GM23338 (cell line): ENCODE results near the gene RIPPLY1. TPM values are rescaled to one million over a fixed set of nuclear protein-coding genes. Genes with fewer than 3 reads are reported as not detected.

Experiments used
- ATAC-seq: fragments of 200-7000 bp; cut with Tn5 transposase; 3 replicates; pipeline ENCODE4 v1.9.1; 2020
- DNase-seq: peaks from one replicate; pipeline ENCODE4 v3.0.0-alpha.2; 2015; ENCODE audit warnings: low spot score
- H2AFZ ChIP-seq: fragments of 200-600 bp; sonication (generic); 2 replicates; pipeline ENCODE4 v1.8.0; 2016; ENCODE audit warnings: antibody characterized with exemption, mild to moderate bottlenecking, moderate library complexity
- H3F3A ChIP-seq: fragments of 200-600 bp; sonication (generic); replicated peaks from 2 replicates; pipeline ENCODE4 v1.8.0; 2017; ENCODE audit warnings: antibody characterized with exemption, mixed run types, low read depth
- H3K27ac ChIP-seq: fragments of 200-600 bp; sonication (generic); 2 replicates; pipeline ENCODE4 v1.6.1; 2016; ENCODE audit warnings: low read depth
- H3K27me3 ChIP-seq: fragments of 200-600 bp; sonication (generic); 2 replicates; pipeline ENCODE4 v1.8.0; 2016; ENCODE audit warnings: mild to moderate bottlenecking, mixed run types, moderate library complexity; ENCODE audit not compliant: insufficient read depth
- H3K36me3 ChIP-seq: fragments of 200-600 bp; sonication (generic); 2 replicates; pipeline ENCODE4 v1.8.0; 2016; ENCODE audit warnings: mild to moderate bottlenecking; ENCODE audit not compliant: insufficient read depth
- H3K4me1 ChIP-seq: fragments of 200-600 bp; sonication (generic); 2 replicates; pipeline ENCODE4 v1.8.0; 2016; ENCODE audit warnings: mild to moderate bottlenecking, moderate library complexity; ENCODE audit not compliant: insufficient read depth
- H3K4me2 ChIP-seq: fragments of 200-600 bp; sonication (generic); 2 replicates; pipeline ENCODE4 v1.7.1; 2017; ENCODE audit warnings: mixed run types
- H3K4me3 ChIP-seq: fragments of 200-600 bp; sonication (generic); 2 replicates; pipeline ENCODE4 v1.6.1; 2016; ENCODE audit warnings: mixed run types
- H3K79me2 ChIP-seq: fragments of 200-600 bp; sonication (generic); replicated peaks from 2 replicates; pipeline ENCODE4 v1.8.0; 2017; ENCODE audit warnings: mild to moderate bottlenecking; ENCODE audit not compliant: insufficient read depth
- H3K9me2 ChIP-seq: fragments of 200-600 bp; sonication (generic); 2 replicates; pipeline ENCODE4 v1.8.0; 2017; ENCODE audit not compliant: insufficient read depth
- H4K20me1 ChIP-seq: fragments of 200-600 bp; sonication (generic); replicated peaks from 2 replicates; pipeline ENCODE4 v1.8.0; 2017; ENCODE audit warnings: mild to moderate bottlenecking; ENCODE audit not compliant: insufficient read depth
- H3K27ac Mint-ChIP-seq: 2 replicates; pipeline ENCODE4 v1.8.0; 2020; ENCODE audit warnings: inconsistent platforms, mild to moderate bottlenecking, moderate library complexity, mixed read lengths
- H3K27me3 Mint-ChIP-seq: 3 replicates; pipeline ENCODE4 v1.8.0; 2022; ENCODE audit warnings: low read depth, mild to moderate bottlenecking, moderate library complexity, mixed read lengths, inconsistent platforms; ENCODE audit not compliant: insufficient read depth, poor library complexity
- H3K36me3 Mint-ChIP-seq: 3 replicates; pipeline ENCODE4 v1.8.0; 2021; ENCODE audit warnings: low read depth, mild to moderate bottlenecking, inconsistent platforms, moderate library complexity, mixed read lengths
- H3K4me1 Mint-ChIP-seq: 3 replicates; pipeline ENCODE4 v1.8.0; 2020; ENCODE audit warnings: mild to moderate bottlenecking, inconsistent platforms, mixed read lengths
- H3K4me3 Mint-ChIP-seq: 3 replicates; pipeline ENCODE4 v1.8.0; 2021; ENCODE audit warnings: moderate library complexity, mild to moderate bottlenecking, inconsistent platforms, mixed read lengths
- H3K9me3 Mint-ChIP-seq: 3 replicates; pipeline ENCODE4 v1.8.0; 2020; ENCODE audit warnings: moderate library complexity, mild to moderate bottlenecking, inconsistent platforms, mixed read lengths
- CREB1 ChIP-seq: fragments of 250-450 bp; sonication (Bioruptor Pico); IDR thresholded peaks from 2 replicates; pipeline ENCODE4 v1.5.0; 2020; ENCODE audit warnings: low read depth, mild to moderate bottlenecking, moderate library complexity
- EZH2 ChIP-seq: fragments of 200-600 bp; sonication (generic); IDR thresholded peaks from one replicate; pipeline ENCODE4 v1.8.0; 2017; ENCODE audit warnings: antibody characterized with exemption, mild to moderate bottlenecking, low read depth; ENCODE audit not compliant: unreplicated experiment
- EZH2phosphoT487 ChIP-seq: fragments of 200-600 bp; sonication (generic); IDR thresholded peaks from one replicate; pipeline ENCODE4 v1.8.1; 2018; ENCODE audit warnings: antibody characterized with exemption; ENCODE audit not compliant: unreplicated experiment
- JUNB ChIP-seq: IDR thresholded peaks from one replicate; pipeline ENCODE4 v1.6.1; 2016; ENCODE audit warnings: antibody characterized with exemption; ENCODE audit not compliant: unreplicated experiment
- NANOG ChIP-seq: IDR thresholded peaks from 2 replicates; pipeline ENCODE4 v1.6.1; 2016; ENCODE audit warnings: antibody characterized with exemption, borderline replicate concordance
- POLR2AphosphoS5 ChIP-seq: IDR thresholded peaks from 2 replicates; pipeline ENCODE4 v1.6.1; 2016; ENCODE audit warnings: antibody characterized with exemption, low read depth
- STAT1 ChIP-seq: IDR thresholded peaks from one replicate; pipeline ENCODE4 v1.6.1; 2016; ENCODE audit warnings: antibody characterized with exemption; ENCODE audit not compliant: unreplicated experiment
- ZNF114 ChIP-seq: fragments of 250-450 bp; sonication (Bioruptor Pico); IDR thresholded peaks from 2 replicates; pipeline ENCODE4 v1.5.0; 2020; ENCODE audit warnings: mild to moderate bottlenecking, moderate library complexity
- ZNF331 ChIP-seq: fragments of 250-450 bp; sonication (Bioruptor Pico); IDR thresholded peaks from 2 replicates; pipeline ENCODE4 v1.5.0; 2020; ENCODE audit warnings: low read depth, mild to moderate bottlenecking, moderate library complexity
- long read RNA-seq: library from polyadenylated mRNA; unstranded; transcript quantifications from one replicate; pipeline ENCODE4 v2.0.0, GENCODE V29; 2020; ENCODE audit not compliant: unreplicated experiment
- polyA plus RNA-seq: library from polyadenylated mRNA; unstranded; fragments of >200 nt; fragmentation: Nextera tagmentation; extraction: Ambion mirVana; gene quantifications from 2 replicates; pipeline ENCODE4 v1.2.1, GENCODE V29; 2016
- total RNA-seq: library from RNA; depleted of rRNA; stranded (reverse); fragments of >200 nt; shearing (Covaris generic); gene quantifications from 2 replicates; pipeline ENCODE4 v1.2.3, GENCODE V29; 2014; rRNA removed
- TF ChIP-seq, protein P1 (sequence below): IDR thresholded peaks from 2 replicates; pipeline ENCODE4 v1.6.1; 2016; ENCODE audit warnings: antibody characterized with exemption
- TF ChIP-seq, protein P2 (sequence below): IDR thresholded peaks from one replicate; pipeline ENCODE4 v1.6.1; 2018; ENCODE audit warnings: antibody characterized with exemption; ENCODE audit not compliant: unreplicated experiment
- TF ChIP-seq, protein P3 (sequence below), 2 experiments: fragments of 200-600 bp in 1 of 2; sonication (generic) in 1 of 2; conservative IDR thresholded peaks; 2 replicates each; pipeline versions ENCODE4 v1.5.1 to v1.6.1; 2016 to 2017; ENCODE audit warnings: antibody characterized with exemption in 2 of 2, low read depth in 2 of 2, mild to moderate bottlenecking in 2 of 2, moderate library complexity in 1 of 2
- TF ChIP-seq, protein P4 (sequence below): fragments of 250-450 bp; sonication (Bioruptor Pico); IDR thresholded peaks from 2 replicates; pipeline ENCODE4 v1.5.0; 2020; ENCODE audit warnings: mild to moderate bottlenecking, moderate library complexity

Gene RIPPLY1, protein sequence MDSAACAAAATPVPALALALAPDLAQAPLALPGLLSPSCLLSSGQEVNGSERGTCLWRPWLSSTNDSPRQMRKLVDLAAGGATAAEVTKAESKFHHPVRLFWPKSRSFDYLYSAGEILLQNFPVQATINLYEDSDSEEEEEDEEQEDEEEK
- total RNA-seq, result not detected in 2 replicates
- not detected in 2 replicates for polyA plus RNA-seq
- long read RNA-seq, result 0 reads

DNA sequence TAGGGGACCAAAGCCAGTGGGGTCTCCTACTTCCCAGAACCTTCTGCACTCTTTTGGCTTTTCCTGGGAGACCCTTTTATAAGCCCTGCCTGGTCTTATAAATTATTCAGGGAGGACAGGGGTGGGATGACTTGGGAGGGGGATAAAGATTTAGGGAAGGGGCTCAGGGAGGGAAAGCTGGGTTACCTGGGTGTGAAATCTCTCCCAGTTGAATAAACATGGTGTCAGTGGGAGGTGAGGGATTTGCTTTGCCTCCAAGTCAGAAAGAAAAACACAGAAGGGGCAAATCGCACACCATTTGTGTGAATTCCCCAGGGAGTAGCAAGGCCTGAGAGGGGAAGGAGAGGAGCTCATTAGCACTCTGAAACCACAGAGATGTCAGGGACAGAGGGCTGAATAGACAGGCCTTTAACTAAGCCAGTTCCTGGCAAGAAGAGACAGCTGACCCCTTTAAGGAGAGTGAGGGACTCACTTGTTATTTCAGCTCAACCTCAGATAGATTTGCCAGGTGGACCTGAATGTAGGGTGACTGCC is at the start of gene RIPPLY1:
TSS of gene RIPPLY1 (minus strand) at position 51 of the 534 bp plus-strand sequence. CDS start 54 bp downstream, outside the sequence.
- Mint-ChIP-seq H3K9me3 (no peaks in the 10 kb centered on the region), H3K4me3 (no peak within 1 kb of the TSS), H3K27ac (no peak within 1 kb of the TSS), H3K36me3 (no peaks in the 10 kb centered on the region), H3K27me3 (no peaks in the 10 kb centered on the region), H3K4me1 (peaks cover 7% of the 10 kb centered on the region; the same call in 2 of the 3 replicates)
- Histone ChIP-seq H3K27me3 (no peaks in the 10 kb centered on the region), H3K4me2 (no peak within 1 kb of the TSS), H3K9me2 (no peaks in the 10 kb centered on the region), H2AFZ (no peak within 1 kb of the TSS), H3K4me3 (no peak within 1 kb of the TSS), H3F3A (no peaks in the 10 kb centered on the region), H4K20me1 (no peaks in the 10 kb centered on the region), H3K27ac (no peak within 1 kb of the TSS), H3K4me1 (no peaks in the 10 kb centered on the region), H3K79me2 (no peaks in the 10 kb centered on the region), H3K36me3 (no peaks in the 10 kb centered on the region)
- ATAC-seq, result no peak
- no peak for DNase-seq
- no peak for TF ChIP-seq CREB1
- no peak for TF ChIP-seq EZH2phosphoT487
- TF ChIP-seq NANOG, result no peak
- TF ChIP-seq STAT1, result no peak
- TF ChIP-seq JUNB, result no peak
- no peak for TF ChIP-seq ZNF331 (CRISPR knock-in tag)
- no peak for TF ChIP-seq EZH2
- TF ChIP-seq, protein P1, sequence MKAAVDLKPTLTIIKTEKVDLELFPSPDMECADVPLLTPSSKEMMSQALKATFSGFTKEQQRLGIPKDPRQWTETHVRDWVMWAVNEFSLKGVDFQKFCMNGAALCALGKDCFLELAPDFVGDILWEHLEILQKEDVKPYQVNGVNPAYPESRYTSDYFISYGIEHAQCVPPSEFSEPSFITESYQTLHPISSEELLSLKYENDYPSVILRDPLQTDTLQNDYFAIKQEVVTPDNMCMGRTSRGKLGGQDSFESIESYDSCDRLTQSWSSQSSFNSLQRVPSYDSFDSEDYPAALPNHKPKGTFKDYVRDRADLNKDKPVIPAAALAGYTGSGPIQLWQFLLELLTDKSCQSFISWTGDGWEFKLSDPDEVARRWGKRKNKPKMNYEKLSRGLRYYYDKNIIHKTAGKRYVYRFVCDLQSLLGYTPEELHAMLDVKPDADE, result no peak
- TF ChIP-seq, protein P2, sequence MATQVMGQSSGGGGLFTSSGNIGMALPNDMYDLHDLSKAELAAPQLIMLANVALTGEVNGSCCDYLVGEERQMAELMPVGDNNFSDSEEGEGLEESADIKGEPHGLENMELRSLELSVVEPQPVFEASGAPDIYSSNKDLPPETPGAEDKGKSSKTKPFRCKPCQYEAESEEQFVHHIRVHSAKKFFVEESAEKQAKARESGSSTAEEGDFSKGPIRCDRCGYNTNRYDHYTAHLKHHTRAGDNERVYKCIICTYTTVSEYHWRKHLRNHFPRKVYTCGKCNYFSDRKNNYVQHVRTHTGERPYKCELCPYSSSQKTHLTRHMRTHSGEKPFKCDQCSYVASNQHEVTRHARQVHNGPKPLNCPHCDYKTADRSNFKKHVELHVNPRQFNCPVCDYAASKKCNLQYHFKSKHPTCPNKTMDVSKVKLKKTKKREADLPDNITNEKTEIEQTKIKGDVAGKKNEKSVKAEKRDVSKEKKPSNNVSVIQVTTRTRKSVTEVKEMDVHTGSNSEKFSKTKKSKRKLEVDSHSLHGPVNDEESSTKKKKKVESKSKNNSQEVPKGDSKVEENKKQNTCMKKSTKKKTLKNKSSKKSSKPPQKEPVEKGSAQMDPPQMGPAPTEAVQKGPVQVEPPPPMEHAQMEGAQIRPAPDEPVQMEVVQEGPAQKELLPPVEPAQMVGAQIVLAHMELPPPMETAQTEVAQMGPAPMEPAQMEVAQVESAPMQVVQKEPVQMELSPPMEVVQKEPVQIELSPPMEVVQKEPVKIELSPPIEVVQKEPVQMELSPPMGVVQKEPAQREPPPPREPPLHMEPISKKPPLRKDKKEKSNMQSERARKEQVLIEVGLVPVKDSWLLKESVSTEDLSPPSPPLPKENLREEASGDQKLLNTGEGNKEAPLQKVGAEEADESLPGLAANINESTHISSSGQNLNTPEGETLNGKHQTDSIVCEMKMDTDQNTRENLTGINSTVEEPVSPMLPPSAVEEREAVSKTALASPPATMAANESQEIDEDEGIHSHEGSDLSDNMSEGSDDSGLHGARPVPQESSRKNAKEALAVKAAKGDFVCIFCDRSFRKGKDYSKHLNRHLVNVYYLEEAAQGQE, result no peak
- TF ChIP-seq, protein P3, sequence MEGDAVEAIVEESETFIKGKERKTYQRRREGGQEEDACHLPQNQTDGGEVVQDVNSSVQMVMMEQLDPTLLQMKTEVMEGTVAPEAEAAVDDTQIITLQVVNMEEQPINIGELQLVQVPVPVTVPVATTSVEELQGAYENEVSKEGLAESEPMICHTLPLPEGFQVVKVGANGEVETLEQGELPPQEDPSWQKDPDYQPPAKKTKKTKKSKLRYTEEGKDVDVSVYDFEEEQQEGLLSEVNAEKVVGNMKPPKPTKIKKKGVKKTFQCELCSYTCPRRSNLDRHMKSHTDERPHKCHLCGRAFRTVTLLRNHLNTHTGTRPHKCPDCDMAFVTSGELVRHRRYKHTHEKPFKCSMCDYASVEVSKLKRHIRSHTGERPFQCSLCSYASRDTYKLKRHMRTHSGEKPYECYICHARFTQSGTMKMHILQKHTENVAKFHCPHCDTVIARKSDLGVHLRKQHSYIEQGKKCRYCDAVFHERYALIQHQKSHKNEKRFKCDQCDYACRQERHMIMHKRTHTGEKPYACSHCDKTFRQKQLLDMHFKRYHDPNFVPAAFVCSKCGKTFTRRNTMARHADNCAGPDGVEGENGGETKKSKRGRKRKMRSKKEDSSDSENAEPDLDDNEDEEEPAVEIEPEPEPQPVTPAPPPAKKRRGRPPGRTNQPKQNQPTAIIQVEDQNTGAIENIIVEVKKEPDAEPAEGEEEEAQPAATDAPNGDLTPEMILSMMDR (conservative IDR thresholded peaks at IDR 0.05; ENCODE audit: low read depth in 2 of 2), result no peak
- TF ChIP-seq, protein P4, sequence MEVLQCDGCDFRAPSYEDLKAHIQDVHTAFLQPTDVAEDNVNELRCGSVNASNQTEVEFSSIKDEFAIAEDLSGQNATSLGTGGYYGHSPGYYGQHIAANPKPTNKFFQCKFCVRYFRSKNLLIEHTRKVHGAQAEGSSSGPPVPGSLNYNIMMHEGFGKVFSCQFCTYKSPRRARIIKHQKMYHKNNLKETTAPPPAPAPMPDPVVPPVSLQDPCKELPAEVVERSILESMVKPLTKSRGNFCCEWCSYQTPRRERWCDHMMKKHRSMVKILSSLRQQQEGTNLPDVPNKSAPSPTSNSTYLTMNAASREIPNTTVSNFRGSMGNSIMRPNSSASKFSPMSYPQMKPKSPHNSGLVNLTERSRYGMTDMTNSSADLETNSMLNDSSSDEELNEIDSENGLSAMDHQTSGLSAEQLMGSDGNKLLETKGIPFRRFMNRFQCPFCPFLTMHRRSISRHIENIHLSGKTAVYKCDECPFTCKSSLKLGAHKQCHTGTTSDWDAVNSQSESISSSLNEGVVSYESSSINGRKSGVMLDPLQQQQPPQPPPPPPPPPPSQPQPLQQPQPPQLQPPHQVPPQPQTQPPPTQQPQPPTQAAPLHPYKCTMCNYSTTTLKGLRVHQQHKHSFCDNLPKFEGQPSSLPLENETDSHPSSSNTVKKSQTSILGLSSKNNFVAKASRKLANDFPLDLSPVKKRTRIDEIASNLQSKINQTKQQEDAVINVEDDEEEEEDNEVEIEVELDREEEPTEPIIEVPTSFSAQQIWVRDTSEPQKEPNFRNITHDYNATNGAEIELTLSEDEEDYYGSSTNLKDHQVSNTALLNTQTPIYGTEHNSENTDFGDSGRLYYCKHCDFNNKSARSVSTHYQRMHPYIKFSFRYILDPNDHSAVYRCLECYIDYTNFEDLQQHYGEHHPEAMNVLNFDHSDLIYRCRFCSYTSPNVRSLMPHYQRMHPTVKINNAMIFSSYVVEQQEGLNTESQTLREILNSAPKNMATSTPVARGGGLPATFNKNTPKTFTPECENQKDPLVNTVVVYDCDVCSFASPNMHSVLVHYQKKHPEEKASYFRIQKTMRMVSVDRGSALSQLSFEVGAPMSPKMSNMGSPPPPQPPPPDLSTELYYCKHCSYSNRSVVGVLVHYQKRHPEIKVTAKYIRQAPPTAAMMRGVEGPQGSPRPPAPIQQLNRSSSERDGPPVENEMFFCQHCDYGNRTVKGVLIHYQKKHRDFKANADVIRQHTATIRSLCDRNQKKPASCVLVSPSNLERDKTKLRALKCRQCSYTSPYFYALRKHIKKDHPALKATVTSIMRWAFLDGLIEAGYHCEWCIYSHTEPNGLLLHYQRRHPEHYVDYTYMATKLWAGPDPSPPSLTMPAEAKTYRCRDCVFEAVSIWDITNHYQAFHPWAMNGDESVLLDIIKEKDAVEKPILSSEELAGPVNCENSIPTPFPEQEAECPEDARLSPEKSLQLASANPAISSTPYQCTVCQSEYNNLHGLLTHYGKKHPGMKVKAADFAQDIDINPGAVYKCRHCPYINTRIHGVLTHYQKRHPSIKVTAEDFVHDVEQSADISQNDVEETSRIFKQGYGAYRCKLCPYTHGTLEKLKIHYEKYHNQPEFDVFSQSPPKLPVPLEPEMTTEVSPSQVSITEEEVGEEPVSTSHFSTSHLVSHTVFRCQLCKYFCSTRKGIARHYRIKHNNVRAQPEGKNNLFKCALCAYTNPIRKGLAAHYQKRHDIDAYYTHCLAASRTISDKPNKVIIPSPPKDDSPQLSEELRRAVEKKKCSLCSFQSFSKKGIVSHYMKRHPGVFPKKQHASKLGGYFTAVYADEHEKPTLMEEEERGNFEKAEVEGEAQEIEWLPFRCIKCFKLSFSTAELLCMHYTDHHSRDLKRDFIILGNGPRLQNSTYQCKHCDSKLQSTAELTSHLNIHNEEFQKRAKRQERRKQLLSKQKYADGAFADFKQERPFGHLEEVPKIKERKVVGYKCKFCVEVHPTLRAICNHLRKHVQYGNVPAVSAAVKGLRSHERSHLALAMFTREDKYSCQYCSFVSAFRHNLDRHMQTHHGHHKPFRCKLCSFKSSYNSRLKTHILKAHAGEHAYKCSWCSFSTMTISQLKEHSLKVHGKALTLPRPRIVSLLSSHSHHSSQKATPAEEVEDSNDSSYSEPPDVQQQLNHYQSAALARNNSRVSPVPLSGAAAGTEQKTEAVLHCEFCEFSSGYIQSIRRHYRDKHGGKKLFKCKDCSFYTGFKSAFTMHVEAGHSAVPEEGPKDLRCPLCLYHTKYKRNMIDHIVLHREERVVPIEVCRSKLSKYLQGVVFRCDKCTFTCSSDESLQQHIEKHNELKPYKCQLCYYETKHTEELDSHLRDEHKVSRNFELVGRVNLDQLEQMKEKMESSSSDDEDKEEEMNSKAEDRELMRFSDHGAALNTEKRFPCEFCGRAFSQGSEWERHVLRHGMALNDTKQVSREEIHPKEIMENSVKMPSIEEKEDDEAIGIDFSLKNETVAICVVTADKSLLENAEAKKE (CRISPR knock-in tag), result no peak
- no peak for TF ChIP-seq ZNF114 (CRISPR knock-in tag)
- TF ChIP-seq POLR2AphosphoS5, result no peak
